HUES48 (cell line): ENCODE results near the gene CCDC82.

Experiments
- H3K27ac ChIP-seq: one replicate; pipeline ENCODE4 v1.7.0; 2013; ENCODE audit warnings: low read depth, low read length, inconsistent platforms
- H3K27me3 ChIP-seq: 2 replicates; pipeline ENCODE4 v1.6.1; 2013; ENCODE audit warnings: mild to moderate bottlenecking, low read length; ENCODE audit not compliant: control insufficient read depth, insufficient read depth
- H3K36me3 ChIP-seq: 2 replicates; pipeline ENCODE4 v1.6.1; 2013; ENCODE audit warnings: low read length; ENCODE audit not compliant: control insufficient read depth, insufficient read depth
- H3K4me1 ChIP-seq: 2 replicates; pipeline ENCODE4 v1.6.1; 2013; ENCODE audit warnings: mild to moderate bottlenecking, low read length; ENCODE audit not compliant: control insufficient read depth, insufficient read depth
- H3K4me3 ChIP-seq: 2 replicates; pipeline ENCODE4 v1.5.1; 2013; ENCODE audit warnings: mild to moderate bottlenecking, low read depth, low read length
- H3K9ac ChIP-seq: 2 replicates; pipeline ENCODE4 v1.6.1; 2013; ENCODE audit warnings: mild to moderate bottlenecking, low read depth, low read length, moderate library complexity
- H3K9me3 ChIP-seq: 2 replicates; pipeline ENCODE4 v1.6.1; 2013; ENCODE audit warnings: low read length; ENCODE audit not compliant: control insufficient read depth, insufficient read depth

Gene CCDC82

GRCh38 chr11:96338910-96339705 is 50.6 kb downstream of the CCDC82 start:
- Histone ChIP-seq H3K4me3 (no peak overlapping the region; the same call in 1 of the 2 replicates), H3K27ac (no peak overlapping the region), H3K36me3 (no peaks in the 10 kb centered on the region), H3K9me3 (no peaks in the 10 kb centered on the region), H3K27me3 (peaks cover 11% of the 10 kb centered on the region), H3K9ac (no peak overlapping the region), H3K4me1 (peaks cover 76% of the 10 kb centered on the region)

DNA sequence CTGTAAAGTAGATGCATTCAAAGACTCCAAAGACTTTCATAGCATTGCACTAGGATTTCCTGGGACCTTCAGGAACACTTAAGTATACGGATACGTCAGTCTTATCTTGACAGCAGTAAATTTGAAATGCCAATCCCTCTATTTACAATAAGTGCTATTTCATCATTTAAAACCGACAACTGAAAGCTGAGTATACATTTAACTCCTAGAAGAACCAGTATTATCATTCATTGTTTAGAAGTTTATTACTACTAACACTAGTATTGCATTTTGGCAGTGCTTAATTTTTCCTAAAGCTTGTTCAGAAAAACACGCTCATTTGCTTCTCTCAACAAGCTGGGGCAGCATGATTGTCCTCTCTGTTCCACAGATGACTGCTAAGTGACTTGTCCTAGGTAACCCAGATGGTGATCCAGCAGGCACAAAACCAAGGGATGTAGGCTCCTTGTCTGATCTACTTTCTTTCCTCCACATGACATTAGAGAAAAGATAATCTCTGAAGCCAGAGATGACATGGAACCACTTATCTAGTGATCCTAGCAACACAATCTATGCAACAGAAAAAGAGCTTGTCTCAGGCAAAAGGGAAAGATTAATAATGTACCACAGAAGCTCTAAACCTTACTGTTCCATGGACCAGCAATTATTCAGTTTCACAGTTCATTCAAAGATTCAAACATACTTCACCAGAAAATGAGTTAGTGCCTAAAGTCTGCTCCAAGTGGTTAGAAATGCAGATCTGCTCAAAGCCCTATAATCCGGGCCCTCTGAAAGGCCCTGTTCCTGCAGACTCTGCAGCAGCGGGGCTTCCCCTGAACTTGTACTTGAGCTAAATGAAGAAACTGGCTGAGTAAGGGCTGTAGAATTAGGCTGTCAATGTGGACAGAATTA is 51.9 kb downstream of the CCDC82 start:
- H3K9me3 ChIP-seq = no peaks in the 10 kb centered on the region
- H3K4me3 ChIP-seq = no peak overlapping the region
- no peak overlapping the region for H3K9ac ChIP-seq
- peaks cover 86% of the 10 kb centered on the region for H3K4me1 ChIP-seq
- H3K36me3 ChIP-seq = no peaks in the 10 kb centered on the region
- peaks cover 10% of the 10 kb centered on the region for H3K27me3 ChIP-seq
- no peak overlapping the region for H3K27ac ChIP-seq

DNA sequence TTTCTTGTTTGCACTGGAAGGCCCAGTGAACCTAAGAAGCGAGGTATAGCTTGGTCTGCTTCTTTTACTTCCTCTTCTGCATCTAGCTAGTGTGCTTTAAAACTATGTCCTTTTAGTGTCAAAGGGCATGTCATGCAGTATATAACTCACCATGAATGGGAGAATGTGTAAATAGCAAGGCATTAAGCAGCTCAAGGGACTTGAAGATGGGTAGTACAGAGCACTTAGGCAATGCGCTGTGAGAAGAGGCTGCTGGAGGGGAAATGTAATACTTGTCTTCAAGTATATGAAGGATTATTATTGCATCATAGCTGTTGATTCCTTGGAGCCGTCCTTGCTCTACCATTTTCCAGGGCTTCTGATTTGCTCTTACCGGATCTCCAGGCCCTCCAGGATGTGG is 54.3 kb downstream of the CCDC82 start:
- peaks cover 87% of the 10 kb centered on the region for H3K4me1 ChIP-seq
- H3K27ac ChIP-seq = no peak overlapping the region
- H3K4me3 ChIP-seq = no peak overlapping the region
- H3K27me3 ChIP-seq = no peaks in the 10 kb centered on the region
- H3K9me3 ChIP-seq = no peaks in the 10 kb centered on the region
- H3K9ac ChIP-seq = no peak overlapping the region
- H3K36me3 ChIP-seq = no peaks in the 10 kb centered on the region

- no peak overlapping the region for H3K9ac ChIP-seq
- no peaks in the 10 kb centered on the region for H3K27me3 ChIP-seq
- no peaks in the 10 kb centered on the region for H3K36me3 ChIP-seq
- peak overlapping the region; percentile 83 for H3K27ac ChIP-seq
- H3K9me3 ChIP-seq = no peaks in the 10 kb centered on the region
- H3K4me3 ChIP-seq = no peak overlapping the region
- H3K4me1 ChIP-seq = peaks cover 88% of the 10 kb centered on the region
Measured at GRCh38 chr11:96334219-96334618, 55.5 kb downstream of the CCDC82 start.

DNA sequence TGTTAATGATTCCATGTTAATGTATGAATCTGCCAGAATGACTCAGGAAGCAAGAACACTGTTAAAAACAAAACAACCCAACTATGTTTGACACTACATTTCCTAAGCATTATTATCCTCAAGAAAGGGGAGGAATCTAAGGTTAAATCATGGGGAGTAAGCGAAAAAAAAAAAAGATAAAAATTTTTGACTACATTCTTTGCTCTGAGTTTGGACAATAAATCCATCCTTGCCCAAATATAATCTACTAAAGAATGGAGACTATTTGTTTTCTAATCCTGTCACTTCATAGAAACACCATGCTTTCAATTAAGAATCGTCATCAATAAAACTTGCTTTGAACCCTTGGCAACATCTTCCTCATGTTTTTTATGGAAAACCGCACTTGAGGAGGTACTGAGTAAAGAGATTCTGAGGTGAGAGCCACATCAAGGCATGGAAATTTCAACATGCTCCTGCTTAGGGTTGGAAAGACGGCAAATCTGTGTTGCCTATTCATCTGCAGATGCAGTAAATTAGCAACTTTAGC is 56.5 kb downstream of the CCDC82 start:
- H3K4me1 ChIP-seq = peaks cover 86% of the 10 kb centered on the region
- no peaks in the 10 kb centered on the region for H3K36me3 ChIP-seq
- H3K9ac ChIP-seq = no peak overlapping the region
- H3K9me3 ChIP-seq = no peaks in the 10 kb centered on the region
- H3K27ac ChIP-seq = peak overlapping the region; percentile 83
- peak overlapping the region; percentile 31; the same call in 1 of the 2 replicates for H3K4me3 ChIP-seq
- H3K27me3 ChIP-seq = no peaks in the 10 kb centered on the region

DNA sequence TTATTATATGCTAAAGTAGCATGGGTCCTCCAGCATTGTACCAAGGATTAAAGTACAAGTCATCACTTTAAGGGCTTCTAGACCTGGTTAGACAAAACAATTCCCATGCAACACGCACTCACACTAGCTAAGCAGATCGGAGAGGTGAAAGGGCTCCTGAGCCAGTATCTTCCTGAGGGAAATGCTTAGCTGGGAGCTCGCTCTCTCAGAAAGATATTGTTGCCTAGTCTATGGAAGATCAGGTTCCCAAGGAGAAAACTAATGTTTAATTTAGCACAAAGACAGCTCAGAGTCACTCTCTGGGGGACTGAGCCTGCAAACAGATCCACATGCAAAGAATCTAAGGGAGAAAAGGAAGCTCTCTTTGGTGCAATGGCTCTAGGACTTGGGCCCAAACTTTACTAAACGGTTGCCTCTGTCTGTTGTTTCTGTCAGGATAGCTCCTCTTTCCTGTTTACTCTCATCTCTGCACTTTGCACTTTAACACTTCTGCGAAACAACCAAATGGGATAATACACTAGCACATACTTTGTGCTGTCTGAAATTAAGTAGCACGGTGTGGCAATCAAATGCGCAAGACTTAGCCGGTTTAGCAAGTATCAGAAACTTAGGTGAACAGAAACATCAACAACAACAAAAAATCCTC is 57.5 kb downstream of the CCDC82 start:
- no peaks in the 10 kb centered on the region for H3K9me3 ChIP-seq
- H3K9ac ChIP-seq = peak overlapping the region; percentile 20; the same call in 1 of the 2 replicates
- peaks cover 80% of the 10 kb centered on the region for H3K4me1 ChIP-seq
- H3K27ac ChIP-seq = peak overlapping the region; percentile 83
- H3K4me3 ChIP-seq = no peak overlapping the region
- H3K36me3 ChIP-seq = no peaks in the 10 kb centered on the region
- H3K27me3 ChIP-seq = no peaks in the 10 kb centered on the region

DNA sequence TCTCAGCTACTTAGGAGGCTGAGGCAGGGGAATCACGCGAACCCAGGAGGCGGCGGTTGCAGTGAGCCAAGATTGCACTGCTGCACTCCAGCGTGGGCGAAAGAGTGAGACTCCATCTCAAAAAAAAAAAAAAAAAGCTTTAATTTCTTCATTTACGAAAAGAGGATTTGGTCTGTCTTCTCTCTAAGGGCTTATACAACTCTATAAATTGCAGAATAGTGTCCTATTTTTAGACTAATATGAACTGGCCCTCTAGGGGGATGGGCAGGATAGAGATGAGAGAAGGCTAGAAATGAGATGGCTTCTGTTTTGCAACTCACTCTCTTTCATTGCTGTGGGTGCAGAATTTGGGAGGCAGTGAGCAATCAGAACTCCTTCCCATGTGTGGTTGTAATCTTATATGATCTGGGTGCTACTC is 58.0 kb downstream of the CCDC82 start:
- peak overlapping the region; percentile 83 for H3K27ac ChIP-seq
- H3K9ac ChIP-seq = peak overlapping the region; percentile 20; the same call in 1 of the 2 replicates
- no peak overlapping the region for H3K4me3 ChIP-seq
- no peaks in the 10 kb centered on the region for H3K27me3 ChIP-seq
- no peaks in the 10 kb centered on the region for H3K9me3 ChIP-seq
- H3K4me1 ChIP-seq = peaks cover 78% of the 10 kb centered on the region
- no peaks in the 10 kb centered on the region for H3K36me3 ChIP-seq

DNA sequence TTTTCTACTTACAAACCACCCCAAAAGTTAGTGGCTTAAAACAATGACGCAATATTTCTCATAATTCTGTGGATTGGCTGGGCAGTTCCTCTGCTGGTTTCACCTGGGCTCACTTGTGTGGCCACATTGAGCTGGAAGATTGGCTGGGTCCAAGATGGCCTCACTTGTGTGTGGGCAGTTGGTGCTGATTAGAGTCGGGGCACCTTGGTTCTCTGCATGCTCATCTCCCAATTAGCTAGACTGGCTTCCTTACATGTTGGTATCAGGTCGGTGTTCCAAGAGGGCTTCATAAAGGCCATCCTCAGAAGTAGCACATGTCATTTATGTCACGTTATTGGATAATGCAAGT is 59.2 kb downstream of the CCDC82 start:
- no peak overlapping the region for H3K4me3 ChIP-seq
- H3K27ac ChIP-seq = no peak overlapping the region
- H3K9me3 ChIP-seq = no peaks in the 10 kb centered on the region
- H3K36me3 ChIP-seq = no peaks in the 10 kb centered on the region
- no peak overlapping the region for H3K9ac ChIP-seq
- peaks cover 76% of the 10 kb centered on the region for H3K4me1 ChIP-seq
- no peaks in the 10 kb centered on the region for H3K27me3 ChIP-seq

- Histone ChIP-seq H3K27me3 (no peaks in the 10 kb centered on the region), H3K27ac (no peak overlapping the region), H3K36me3 (no peaks in the 10 kb centered on the region), H3K9me3 (no peaks in the 10 kb centered on the region), H3K4me3 (no peak overlapping the region), H3K4me1 (peaks cover 76% of the 10 kb centered on the region), H3K9ac (no peak overlapping the region)
Measured at GRCh38 chr11:96329855-96330510, 59.7 kb downstream of the CCDC82 start.

GRCh38 chr11:96329419-96329818 is 60.3 kb downstream of the CCDC82 start:
- Histone ChIP-seq H3K27me3 (no peaks in the 10 kb centered on the region), H3K27ac (no peak overlapping the region), H3K9me3 (no peaks in the 10 kb centered on the region), H3K9ac (no peak overlapping the region), H3K4me1 (peaks cover 78% of the 10 kb centered on the region), H3K4me3 (no peak overlapping the region), H3K36me3 (no peaks in the 10 kb centered on the region)
